Large intestine (tissue), 3 donors: ENCODE data around the gene ZKSCAN3. TPM values are rescaled to one million over a fixed set of nuclear protein-coding genes. Genes with fewer than 3 reads are reported as not detected.
"Not testable (repeated sequence)": the region's sequence is repeated elsewhere in the genome, so short reads cannot be mapped to it uniquely, and the experiment has no call there.

Experiments used
- DNase-seq, 2 donors: peaks; one replicate each; pipeline versions ENCODE4 v3.0.0 to v3.0.0-alpha.2; 2013
- H3K27ac ChIP-seq: one replicate; pipeline ENCODE4 v1.5.1; 2013; ENCODE audit warnings: low read length
- H3K27me3 ChIP-seq: 2 replicates; pipeline ENCODE4 v1.6.1; 2013; ENCODE audit warnings: low read length; ENCODE audit not compliant: control insufficient read depth, insufficient read depth
- H3K36me3 ChIP-seq: 2 replicates; pipeline ENCODE4 v1.6.1; 2013; ENCODE audit warnings: low read length; ENCODE audit not compliant: control insufficient read depth, insufficient read depth
- H3K4me1 ChIP-seq: one replicate; pipeline ENCODE4 v1.6.1; 2013; ENCODE audit warnings: low read length; ENCODE audit not compliant: control insufficient read depth, insufficient read depth
- H3K4me3 ChIP-seq: one replicate; pipeline ENCODE4 v1.5.1; 2013; ENCODE audit warnings: low read length
- H3K9me3 ChIP-seq: one replicate; pipeline ENCODE4 v1.6.1; 2013; ENCODE audit warnings: mild to moderate bottlenecking, low read depth, low read length, moderate library complexity; ENCODE audit not compliant: control insufficient read depth
- WGBS: methylation state at CpG from one replicate; pipeline ENCODE4 v1.1.5; 2013; ENCODE audit warnings: low lambda C conversion rate; ENCODE audit not compliant: insufficient coverage; 5-methylcytosine and 5-hydroxymethylcytosine counted together
- polyA plus RNA-seq: library from polyadenylated mRNA; unstranded; fragments of 120-200 nt; gene quantifications from one replicate; pipeline ENCODE4 v1.2.1, GENCODE V29; 2013

Gene ZKSCAN3
- polyA plus RNA-seq, 1 donor = 5.4 TPM

- H3K9me3 ChIP-seq = no peaks in the 10 kb centered on the region
- no peaks in the 10 kb centered on the region for H3K27me3 ChIP-seq
- peaks cover 8% of the 10 kb centered on the region for H3K4me1 ChIP-seq
- H3K27ac ChIP-seq = no peak overlapping the region
- WGBS = no CpG with 5 or more reads among the region's 10 CpGs
- no peak overlapping the region for H3K4me3 ChIP-seq
- H3K36me3 ChIP-seq = no peaks in the 10 kb centered on the region
- no peak for DNase-seq
Observed at GRCh38 chr6:28354688-28355554, 5.2 kb downstream of the ZKSCAN3 start.

GRCh38 chr6:28355743-28356665 is 6.3 kb downstream of the ZKSCAN3 start:
- WGBS = no CpG with 5 or more reads among the region's 19 CpGs
- Histone ChIP-seq H3K4me1 (peaks cover 8% of the 10 kb centered on the region), H3K27me3 (no peaks in the 10 kb centered on the region), H3K36me3 (peaks cover 3% of the 10 kb centered on the region), H3K4me3 (peak overlapping the region; percentile 66), H3K27ac (peak overlapping the region; percentile 62), H3K9me3 (no peaks in the 10 kb centered on the region)
- DNase-seq = peak; percentile 85 to 92

- peaks cover 6% of the 10 kb centered on the region for H3K36me3 ChIP-seq
- peak overlapping the region; percentile 62 for H3K27ac ChIP-seq
- no peaks in the 10 kb centered on the region for H3K27me3 ChIP-seq
- no peak overlapping the region for H3K4me3 ChIP-seq
- no CpG with 5 or more reads among the region's 7 CpGs for WGBS
- DNase-seq = no peak
- H3K4me1 ChIP-seq = peaks cover 8% of the 10 kb centered on the region
- H3K9me3 ChIP-seq = no peaks in the 10 kb centered on the region
Observed at GRCh38 chr6:28356666-28357020, 6.9 kb downstream of the ZKSCAN3 start.

DNA sequence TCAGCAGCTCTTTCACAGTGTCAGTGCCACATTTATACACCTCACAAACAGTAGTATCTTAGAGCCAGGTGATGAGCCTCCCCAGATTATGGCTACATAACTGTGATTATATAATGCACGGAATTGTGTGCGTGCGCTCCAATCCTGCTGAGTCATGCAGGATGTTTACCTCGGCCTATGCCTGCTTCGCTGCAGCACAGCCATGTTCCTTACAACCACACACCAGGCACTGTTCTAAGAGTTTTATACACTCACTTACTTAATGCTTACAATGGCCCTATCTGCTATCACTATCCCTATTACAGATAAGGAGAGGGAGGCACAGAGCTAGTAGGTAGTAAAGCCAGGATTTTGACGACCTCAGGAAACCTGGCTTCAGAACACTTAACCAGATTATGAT is 7.3 kb downstream of the ZKSCAN3 start:
- peaks cover 8% of the 10 kb centered on the region for H3K4me1 ChIP-seq
- H3K4me3 ChIP-seq = no peak overlapping the region
- H3K9me3 ChIP-seq = no peaks in the 10 kb centered on the region
- H3K27ac ChIP-seq = no peak overlapping the region
- H3K27me3 ChIP-seq = no peaks in the 10 kb centered on the region
- no peak for DNase-seq
- no CpG with 5 or more reads among the region's 6 CpGs for WGBS
- H3K36me3 ChIP-seq = peaks cover 6% of the 10 kb centered on the region

- not testable (repeated sequence) for DNase-seq, H3K4me1 ChIP-seq, H3K4me3 ChIP-seq, H3K9me3 ChIP-seq, H3K27ac ChIP-seq, H3K27me3 ChIP-seq
- peaks cover 24% of the 10 kb centered on the region for H3K36me3 ChIP-seq
- WGBS = no CpG with 5 or more reads among the region's 16 CpGs
Observed at GRCh38 chr6:28359562-28359961, 9.8 kb downstream of the ZKSCAN3 start.

GRCh38 chr6:28360961-28361360 is 11.2 kb downstream of the ZKSCAN3 start:
- Histone ChIP-seq H3K4me3 (no peak overlapping the region), H3K36me3 (peaks cover 34% of the 10 kb centered on the region), H3K27ac (no peak overlapping the region), H3K9me3 (no peaks in the 10 kb centered on the region), H3K4me1 (peaks cover 3% of the 10 kb centered on the region), H3K27me3 (no peaks in the 10 kb centered on the region)
- WGBS = no CpG with 5 or more reads among the region's 2 CpGs
- no peak for DNase-seq

DNA sequence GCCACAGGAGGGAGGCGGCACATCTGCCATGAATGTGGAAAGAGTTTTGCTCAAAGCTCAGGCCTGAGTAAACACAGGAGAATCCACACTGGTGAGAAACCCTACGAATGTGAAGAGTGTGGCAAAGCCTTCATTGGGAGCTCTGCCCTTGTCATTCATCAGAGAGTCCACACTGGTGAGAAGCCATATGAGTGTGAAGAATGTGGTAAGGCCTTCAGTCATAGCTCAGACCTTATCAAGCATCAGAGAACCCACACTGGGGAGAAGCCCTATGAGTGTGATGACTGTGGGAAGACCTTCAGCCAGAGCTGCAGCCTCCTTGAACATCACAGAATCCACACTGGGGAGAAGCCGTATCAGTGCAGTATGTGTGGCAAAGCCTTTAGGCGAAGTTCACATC is 15.8 kb downstream of the ZKSCAN3 start:
- not testable (repeated sequence) for H3K4me3 ChIP-seq, H3K27ac ChIP-seq, H3K9me3 ChIP-seq, H3K4me1 ChIP-seq, DNase-seq, H3K27me3 ChIP-seq
- WGBS = no CpG with 5 or more reads among the region's 4 CpGs
- peaks cover 36% of the 10 kb centered on the region for H3K36me3 ChIP-seq

DNA sequence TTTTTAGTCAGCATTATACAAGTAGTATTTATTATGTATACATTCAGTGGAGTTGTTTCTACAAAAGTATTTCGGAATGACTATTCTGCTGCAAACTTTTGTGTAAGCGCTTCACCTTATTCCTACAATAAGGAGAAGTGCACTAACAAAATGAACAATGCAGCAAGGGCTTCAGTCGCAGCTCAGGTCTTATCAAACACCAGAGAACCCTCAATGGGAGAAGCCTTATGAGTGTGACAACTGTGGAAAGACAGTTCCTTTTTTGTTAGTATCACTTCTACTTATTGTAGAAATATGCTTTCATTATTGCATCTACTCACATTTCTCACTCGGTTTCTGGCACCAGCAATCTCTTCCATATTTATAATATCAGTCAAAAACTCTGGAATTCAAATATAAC is 18.8 kb downstream of the ZKSCAN3 start:
- Histone ChIP-seq H3K4me1 (no peaks in the 10 kb centered on the region), H3K27me3 (no peaks in the 10 kb centered on the region), H3K27ac (no peak overlapping the region), H3K4me3 (no peak overlapping the region), H3K36me3 (peaks cover 27% of the 10 kb centered on the region), H3K9me3 (no peaks in the 10 kb centered on the region)
- DNase-seq = no peak
- WGBS = 100% methylated on average over 3 of the region's 4 CpGs

DNA sequence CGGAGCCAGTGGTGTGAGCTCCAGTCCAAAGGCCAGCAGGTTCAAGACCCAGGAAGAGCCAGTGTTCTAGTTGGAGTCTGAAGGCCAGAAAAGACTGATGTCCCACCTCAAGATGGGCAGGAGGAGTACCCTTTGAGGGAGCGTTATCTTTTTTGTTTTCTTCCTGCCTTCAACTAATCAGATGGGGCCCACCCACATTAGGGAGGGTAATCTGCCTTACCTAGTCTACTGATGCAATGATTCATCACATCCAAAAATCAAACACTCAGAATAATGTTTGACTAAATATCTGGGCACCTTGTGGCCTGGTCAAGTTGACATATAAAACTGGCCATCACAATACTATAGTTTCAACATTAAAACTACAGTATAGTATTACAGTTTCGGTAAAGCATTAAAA is 19.7 kb downstream of the ZKSCAN3 start:
- Histone ChIP-seq H3K36me3 (peaks cover 17% of the 10 kb centered on the region), H3K27me3 (no peaks in the 10 kb centered on the region), H3K4me1 (no peaks in the 10 kb centered on the region), H3K27ac (no peak overlapping the region), H3K4me3 (no peak overlapping the region), H3K9me3 (no peaks in the 10 kb centered on the region)
- DNase-seq = no peak
- no CpG with 5 or more reads among the region's 3 CpGs for WGBS

DNA sequence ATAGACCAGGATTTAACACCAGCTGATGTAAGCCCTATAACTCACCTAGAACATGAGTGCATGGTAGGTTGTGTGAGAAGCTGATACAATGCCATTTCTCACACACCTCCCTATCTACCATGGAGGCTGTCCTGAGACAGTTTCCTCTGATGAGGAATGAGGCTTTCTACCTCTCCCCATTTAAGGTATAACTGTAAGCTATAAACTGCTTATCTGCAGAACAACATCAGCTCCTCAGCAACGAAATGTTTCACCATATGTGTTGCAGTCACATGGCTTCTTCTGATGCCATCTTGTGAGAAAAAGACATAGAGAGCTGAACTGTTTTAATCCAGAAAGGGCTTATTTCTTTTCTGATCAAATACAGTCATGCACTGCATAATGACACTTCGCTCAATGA is 20.7 kb downstream of the ZKSCAN3 start:
- H3K36me3 ChIP-seq = peaks cover 11% of the 10 kb centered on the region
- 71% methylated on average over 1 of the region's 2 CpGs for WGBS
- H3K4me1 ChIP-seq = no peaks in the 10 kb centered on the region
- no peaks in the 10 kb centered on the region for H3K27me3 ChIP-seq
- H3K4me3 ChIP-seq = no peak overlapping the region
- no peaks in the 10 kb centered on the region for H3K9me3 ChIP-seq
- DNase-seq = no peak
- H3K27ac ChIP-seq = no peak overlapping the region
